Fibroblast of the aortic adventitia (primary cell): Measurements from ENCODE around the gene ACE. TPM values are rescaled to one million over a fixed set of nuclear protein-coding genes. Genes with fewer than 3 reads are reported as not detected.

Source experiments
- DNase-seq: peaks from one replicate; pipeline ENCODE4 v3.0.0-alpha.2; 2010; ENCODE audit warnings: low read depth
- H3K4me3 ChIP-seq: 2 replicates; pipeline ENCODE4 v1.5.1; 2011; ENCODE audit warnings: low read depth, mild to moderate bottlenecking, control low read depth, low read length, moderate library complexity
- CTCF ChIP-seq: IDR thresholded peaks from 2 replicates; pipeline ENCODE4 v1.5.1; 2011; ENCODE audit warnings: mild to moderate bottlenecking, low read length, control low read depth, inconsistent platforms; ENCODE audit not compliant: insufficient read depth
- total RNA-seq: library from RNA; depleted of rRNA; stranded (reverse); fragments of >200 nt; gene quantifications from 2 replicates; pipeline ENCODE4 v1.2.3, GENCODE V29; 2012; ENCODE audit warnings: low replicate concordance

The ACE gene
- total RNA-seq, 1 donor = 24.3 TPM

DNA sequence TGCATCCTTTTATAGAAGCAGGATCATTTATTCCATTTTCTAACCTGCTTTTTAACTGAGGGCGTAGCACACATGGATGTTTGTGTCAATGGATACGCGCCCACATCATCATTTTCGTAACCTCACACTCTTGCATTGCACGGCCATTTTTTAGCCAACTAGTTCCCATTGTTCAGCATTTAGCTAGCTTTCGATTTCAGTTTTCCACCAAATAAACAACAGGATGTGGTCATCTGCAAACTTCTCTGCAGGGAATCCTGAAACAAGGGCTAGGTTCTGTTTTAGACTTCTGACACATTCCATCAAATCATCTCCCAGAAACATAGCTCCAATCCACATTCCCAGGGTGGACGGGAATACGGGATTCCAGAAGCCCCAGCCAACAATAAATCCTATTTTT, 37.2 kb upstream of the ACE start:
- DNase-seq = peak; percentile 66
- no peak for TF ChIP-seq CTCF
- H3K4me3 ChIP-seq = no peak overlapping the region

GRCh38 chr17:63440127-63440769, 36.6 kb upstream of the ACE start:
- no peak for DNase-seq
- no peak overlapping the region for H3K4me3 ChIP-seq
- TF ChIP-seq CTCF = no peak

DNA sequence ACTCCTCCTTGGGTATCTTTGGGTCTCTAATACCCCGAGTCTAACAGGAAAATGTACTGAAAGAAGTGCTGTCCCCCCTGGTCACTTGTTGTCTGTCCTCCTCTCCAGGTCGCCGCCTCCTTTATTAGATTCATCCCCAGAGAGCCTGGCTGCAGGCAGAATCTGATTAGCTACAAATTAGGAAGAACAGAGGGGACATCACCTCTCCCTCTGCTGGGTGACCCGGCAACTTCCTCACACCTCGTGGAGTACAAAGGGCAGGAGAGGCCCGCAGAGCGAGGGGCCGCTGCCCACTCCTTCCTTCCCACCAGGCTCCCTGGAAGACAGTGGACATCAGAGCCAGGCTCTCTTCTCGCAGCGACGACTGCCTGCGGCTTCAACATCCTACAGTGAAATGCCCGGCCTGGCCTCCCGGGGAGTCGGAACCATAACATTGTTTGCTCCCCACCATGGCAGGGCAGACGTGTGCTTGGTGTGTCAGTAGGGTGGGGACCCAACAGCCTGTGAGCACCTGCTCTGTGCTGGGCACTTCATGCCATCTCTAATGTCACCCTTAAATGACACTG, 36.0 kb upstream of the ACE start:
- H3K4me3 ChIP-seq = no peak overlapping the region
- no peak for DNase-seq
- no peak for TF ChIP-seq CTCF

- no peak for DNase-seq
- TF ChIP-seq CTCF = no peak
Measured at GRCh38 chr17:63441654-63442053, 35.2 kb upstream of the ACE start.

DNA sequence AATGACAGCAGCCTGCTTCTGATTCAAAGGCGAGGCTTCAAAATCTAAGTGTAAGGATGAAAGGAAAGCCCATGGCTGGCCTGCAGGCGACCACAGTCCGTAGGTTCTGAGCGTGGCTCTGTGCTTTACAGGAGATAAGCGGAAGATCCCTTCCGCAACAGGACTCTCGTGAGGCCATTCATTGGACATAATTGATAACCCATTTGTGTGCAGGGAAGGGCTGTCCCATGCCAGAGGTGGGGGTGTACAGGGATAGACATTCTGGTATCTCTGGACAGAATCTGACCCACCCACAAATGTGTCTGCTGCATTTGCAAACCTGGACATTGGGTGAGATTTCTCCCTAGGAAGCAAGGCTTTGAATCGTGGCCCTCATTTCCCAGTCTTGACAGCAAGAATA, 34.8 kb upstream of the ACE start:
- H3K4me3 ChIP-seq = no peak overlapping the region
- TF ChIP-seq CTCF = no peak
- no peak for DNase-seq

More at GRCh38 chr17:63441654-63442053, 35.2 kb upstream of the ACE start:
- H3K4me3 ChIP-seq = no peak overlapping the region

DNA sequence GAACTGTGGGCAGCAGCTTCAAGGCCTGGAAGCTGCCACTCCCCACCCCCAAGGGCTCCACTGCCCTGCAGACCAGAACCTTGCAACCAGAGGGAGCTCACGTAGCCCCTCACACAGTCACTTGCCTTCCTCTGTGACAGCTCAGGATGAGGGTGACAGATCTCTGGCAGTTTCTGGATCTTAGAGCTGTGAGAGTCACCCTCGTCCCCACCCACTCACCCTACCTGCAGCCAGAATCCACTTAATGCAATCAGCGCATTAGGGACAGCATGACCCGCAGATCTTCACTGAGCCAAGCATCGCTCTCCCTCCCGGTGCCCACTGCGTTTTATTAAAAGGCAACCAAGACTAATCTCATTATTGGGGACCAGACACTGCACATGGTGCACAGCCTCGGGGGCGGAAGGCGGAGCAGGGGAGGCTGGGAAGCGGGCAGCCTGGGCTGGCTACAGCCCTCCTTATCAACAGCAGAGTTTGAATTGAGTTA, 34.3 kb upstream of the ACE start:
- TF ChIP-seq CTCF = no peak
- no peak overlapping the region for H3K4me3 ChIP-seq
- no peak for DNase-seq
